SKM-1 treated with dmso at 0.1 percent for 144 hours (cell line): ENCODE data around the gene SWSAP1.

Experiments
- DNase-seq: peaks from one replicate; lab custom pipeline; 2025; ENCODE audit not compliant: unreplicated experiment; lab: John Stamatoyannopoulos, UW

The SWSAP1 gene

GRCh38 chr19:11408591-11408990 is 34.1 kb downstream of the SWSAP1 start:
- DNase-seq: no peak

- no peak for DNase-seq
These were observed 36.2 kb downstream of the SWSAP1 start for GRCh38 chr19:11410682-11411081.

GRCh38 chr19:11414544-11414943 is 40.1 kb downstream of the SWSAP1 start:
- DNase-seq: no peak

GRCh38 chr19:11416346-11417052 is 42.0 kb downstream of the SWSAP1 start:
- no peak for DNase-seq

GRCh38 chr19:11418094-11418548 is 43.7 kb downstream of the SWSAP1 start:
- no peak for DNase-seq

- DNase-seq: no peak
These were observed 44.4 kb downstream of the SWSAP1 start, which contains the start of gene RGL3 for GRCh38 chr19:11418549-11419506. TSS of gene RGL3 (minus strand) at chr19:11419314. CDS start at chr19:11419278, 36 bp downstream.

GRCh38 chr19:11420429-11421370 is 46.2 kb downstream of the SWSAP1 start:
- no peak for DNase-seq

GRCh38 chr19:11421371-11422098 is 47.1 kb downstream of the SWSAP1 start:
- DNase-seq: no peak

GRCh38 chr19:11422163-11423065 is 47.9 kb downstream of the SWSAP1 start:
- no peak for DNase-seq

- no peak for DNase-seq
These were observed 48.8 kb downstream of the SWSAP1 start for GRCh38 chr19:11423164-11423790.

GRCh38 chr19:11423791-11424181 is 49.3 kb downstream of the SWSAP1 start:
- no peak for DNase-seq
